ENCODE data around the gene CSK.

- TF ChIP-seq CTCF (conservative IDR thresholded peaks at IDR 0.05) (no peak), ZFX (IDR thresholded peaks at IDR 0.05) (no peak)
Measured at GRCh38 chr15:74794970-74795349, 13.1 kb downstream of the CSK start.
